NAMALWA (cell line): ENCODE data around the gene LMF1.
"Not testable (repeated sequence)": the region's sequence is repeated elsewhere in the genome, so short reads cannot be mapped to it uniquely, and the experiment has no call there.

Experiments used
- DNase-seq: peaks from one replicate; pipeline ENCODE4 v3.0.0-alpha.2; 2015; ENCODE audit warnings: low spot score

The LMF1 gene

DNA sequence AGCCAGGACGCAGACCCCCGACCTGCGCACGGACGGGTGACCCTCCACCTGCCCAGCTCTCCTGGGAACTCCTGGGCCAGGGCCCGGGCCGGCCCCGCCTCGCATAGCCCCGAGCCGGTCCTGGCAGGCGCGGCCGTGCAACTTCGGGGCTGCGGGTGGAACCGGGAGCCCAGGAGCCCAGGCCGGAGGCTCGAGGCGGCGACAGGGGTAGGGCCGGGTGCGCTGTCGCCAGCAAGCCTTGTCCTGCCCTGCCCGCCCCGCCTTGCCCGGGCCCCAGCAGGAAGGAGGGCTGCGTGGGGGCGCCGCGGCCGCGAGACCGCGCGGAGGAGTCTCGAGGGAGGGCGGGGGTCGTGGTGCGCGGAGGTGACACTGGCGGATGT is 408 bp downstream of the LMF1 start:
- DNase-seq, result no peak

DNA sequence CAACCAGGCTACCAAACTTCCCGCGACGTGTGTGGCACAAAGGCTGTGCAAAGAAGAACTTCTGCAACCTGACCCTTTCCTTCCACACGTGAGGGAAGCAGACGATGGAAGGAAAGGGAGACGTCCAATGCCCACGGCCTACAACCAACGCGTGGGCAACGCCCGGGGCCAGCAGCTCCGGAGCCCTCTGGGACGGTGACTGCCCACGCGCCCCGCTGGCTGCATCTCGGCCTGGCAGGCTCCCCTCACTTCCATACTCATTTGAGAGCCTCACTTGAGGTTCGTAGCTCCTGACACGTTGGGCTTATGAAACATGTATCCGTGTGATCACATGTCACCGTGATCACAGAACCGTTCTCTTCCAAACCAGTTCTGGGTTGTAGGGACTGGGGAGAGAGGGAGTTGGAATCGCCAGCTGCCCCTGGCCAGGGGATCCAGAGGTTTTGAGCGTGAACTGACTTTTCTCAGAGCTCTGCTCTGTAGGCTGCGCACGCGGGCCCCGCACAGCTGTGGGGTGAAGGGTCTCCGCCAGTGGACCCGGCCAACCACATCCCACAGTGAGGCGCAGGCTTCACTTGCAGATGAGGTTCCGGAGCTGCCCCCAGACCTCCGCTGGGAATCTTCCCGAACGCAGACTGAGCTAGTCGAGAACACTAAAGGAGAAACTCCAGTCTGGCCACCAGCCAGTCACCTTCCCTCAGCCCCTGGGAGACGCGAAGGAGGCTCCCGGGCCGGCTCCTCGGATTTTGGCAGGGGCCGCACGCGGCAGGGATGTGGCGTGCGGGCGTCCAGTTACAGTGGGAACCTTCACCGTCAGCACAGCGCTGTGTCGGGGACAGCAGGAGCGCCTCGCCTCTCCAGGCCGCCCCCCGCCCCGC is 1.0 kb downstream of the LMF1 start:
- DNase-seq, result no peak

GRCh38 chr16:968620-969019 is 2.2 kb downstream of the LMF1 start:
- DNase-seq, result no peak

DNA sequence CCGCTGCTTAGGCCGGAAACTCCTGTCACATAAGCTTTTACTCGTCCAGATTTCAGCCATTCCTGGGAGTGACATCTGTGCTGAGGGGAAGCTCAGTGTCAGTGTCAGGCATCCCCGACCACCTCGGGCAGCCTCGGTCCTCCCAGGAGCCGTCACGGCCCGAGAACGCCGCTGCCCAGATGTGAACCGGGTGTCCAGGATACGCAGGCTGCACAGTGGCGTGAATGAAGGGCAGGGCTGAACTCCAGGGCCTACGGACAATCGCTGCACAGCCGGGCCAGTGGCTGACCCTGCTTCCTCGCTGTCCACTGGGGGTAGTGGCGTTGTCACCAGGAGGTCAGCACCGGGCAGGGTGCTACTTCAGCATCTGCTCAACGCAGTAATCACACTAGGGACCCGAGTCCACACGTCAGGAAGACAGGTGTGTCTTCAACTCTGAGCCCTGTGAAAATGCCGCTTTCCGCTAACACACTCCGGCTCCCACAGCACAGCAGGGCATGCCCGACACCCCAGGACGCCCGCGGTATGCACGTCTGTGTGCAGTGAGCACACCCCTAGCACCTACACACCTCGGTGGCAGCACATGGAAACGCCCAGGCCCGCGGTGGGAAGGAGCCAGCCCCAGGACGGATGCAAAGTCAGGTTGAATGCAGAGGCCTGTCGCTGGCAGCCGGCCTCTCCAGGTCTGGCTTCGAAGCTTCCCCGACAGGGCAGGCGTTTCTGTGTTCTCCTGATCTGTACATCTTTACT is 3.1 kb downstream of the LMF1 start:
- no peak for DNase-seq

- no peak for DNase-seq
These were observed 3.7 kb downstream of the LMF1 start for GRCh38 chr16:967077-967541.

GRCh38 chr16:966505-966904 is 4.3 kb downstream of the LMF1 start:
- no peak for DNase-seq

GRCh38 chr16:966035-966434 is 4.7 kb downstream of the LMF1 start:
- DNase-seq, result no peak

GRCh38 chr16:965487-965886 is 5.3 kb downstream of the LMF1 start:
- DNase-seq, result no peak

- no peak for DNase-seq
These were observed 5.8 kb downstream of the LMF1 start for GRCh38 chr16:965036-965395.

DNA sequence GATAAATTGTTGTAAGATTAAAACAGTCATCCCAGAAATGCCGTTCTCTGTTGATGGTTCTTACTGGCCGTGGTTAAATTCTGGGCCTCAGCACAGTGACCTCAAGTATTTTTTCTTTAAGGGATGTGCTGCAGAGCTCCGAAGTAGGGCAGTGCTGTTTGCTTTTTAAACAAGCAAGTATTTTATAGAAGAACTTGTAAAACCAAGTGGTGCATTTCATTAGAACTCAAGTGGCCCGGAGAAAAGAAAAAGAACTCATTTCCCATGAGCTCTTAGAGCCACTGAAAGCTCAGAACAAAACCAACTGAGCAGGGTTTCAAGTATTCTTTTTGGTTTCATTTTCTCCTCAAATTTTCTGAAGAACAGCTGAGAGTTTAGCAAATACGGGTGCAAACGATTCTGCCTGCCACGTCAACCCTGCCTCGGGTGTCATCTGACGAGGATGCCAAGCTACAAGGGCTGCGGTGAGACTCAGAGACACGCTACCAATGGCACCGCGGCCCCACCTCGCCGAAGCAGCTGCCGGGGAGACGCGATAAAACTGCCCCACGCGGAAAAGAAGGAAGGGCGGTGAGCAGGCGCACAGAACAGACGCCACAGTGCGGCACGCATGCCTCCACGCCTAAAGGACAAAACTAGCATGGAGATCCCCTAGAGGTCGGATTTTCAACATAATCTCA is 6.3 kb downstream of the LMF1 start:
- no peak for DNase-seq

DNA sequence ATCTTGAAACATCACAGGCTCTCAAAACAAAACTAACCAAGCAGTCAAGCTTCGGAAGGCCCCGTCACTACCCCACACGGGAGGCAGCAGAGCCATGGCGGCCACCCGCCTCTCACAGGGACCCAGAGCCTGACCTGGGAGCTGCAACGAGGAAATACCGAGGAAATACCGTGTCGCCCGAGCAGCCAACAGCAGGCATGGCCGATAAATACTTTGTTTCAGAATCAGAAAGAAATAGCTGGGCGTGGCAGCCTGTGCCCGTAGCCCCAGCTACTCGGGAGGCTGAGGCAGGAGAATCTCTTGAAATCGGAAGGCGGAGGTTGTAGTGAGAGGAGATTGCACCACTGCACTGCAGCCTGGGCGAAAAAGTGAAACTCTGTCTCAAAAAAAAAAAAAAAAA is 6.9 kb downstream of the LMF1 start:
- DNase-seq, result no peak

DNA sequence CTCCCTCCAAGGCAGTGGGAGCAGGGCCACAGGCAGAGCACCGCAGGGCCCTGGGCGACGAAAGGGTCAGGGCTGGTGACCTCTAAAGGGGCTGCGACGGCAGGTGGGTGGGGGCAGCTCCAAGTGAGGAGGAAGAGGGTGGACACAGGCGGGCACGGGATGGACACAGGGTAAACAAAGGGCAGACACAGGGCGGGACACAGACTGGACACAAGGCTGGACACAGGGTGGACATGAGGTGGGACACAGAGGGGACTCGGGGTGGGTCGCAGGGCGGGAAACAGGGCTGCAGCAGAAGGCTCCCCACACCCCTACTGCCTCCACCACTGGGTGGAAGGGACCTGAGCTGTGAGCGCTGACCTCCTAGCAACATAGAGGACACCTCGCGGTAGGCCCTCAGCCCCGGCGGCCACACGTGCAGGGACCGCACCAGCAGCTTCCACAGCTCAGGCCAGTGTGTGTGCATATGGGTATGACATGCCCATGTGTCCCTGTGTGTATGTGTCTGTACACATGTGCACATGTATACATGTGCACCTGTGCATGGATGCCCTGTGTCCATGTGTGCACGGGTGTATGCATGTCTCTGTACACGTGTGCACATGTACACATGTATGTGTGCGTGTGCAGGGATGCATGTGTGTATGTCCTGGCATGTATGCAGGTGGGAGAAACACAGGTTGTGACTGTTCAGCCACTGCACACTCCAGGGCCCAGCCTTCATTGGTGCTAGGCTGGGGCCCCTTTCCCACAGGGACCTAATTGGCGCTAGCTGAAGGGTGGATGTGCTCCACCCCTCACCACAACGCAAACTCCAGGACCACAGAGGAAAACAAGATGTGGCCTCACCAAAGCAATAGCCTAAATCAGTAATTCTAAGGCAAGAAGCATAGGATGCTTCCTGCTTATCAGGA is 7.6 kb downstream of the LMF1 start:
- no peak for DNase-seq

DNA sequence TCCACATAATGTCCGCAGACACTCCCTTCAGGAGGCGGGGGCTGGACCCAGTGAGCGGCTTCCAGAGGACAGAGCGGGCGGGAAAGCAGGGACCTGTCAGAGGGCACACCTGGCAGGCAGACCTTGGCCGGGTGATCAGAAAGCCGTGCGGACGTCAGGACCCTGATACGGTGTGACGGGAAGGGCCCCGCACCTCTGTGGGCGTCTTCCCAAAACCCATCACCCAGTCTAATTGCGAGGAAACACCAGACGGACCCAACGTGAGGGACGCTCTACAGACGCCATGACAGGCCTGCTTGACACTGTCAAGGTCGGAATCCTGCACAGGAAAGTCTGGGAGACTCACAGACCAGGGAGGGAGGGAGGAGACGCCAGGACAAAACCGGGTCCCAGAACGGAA is 8.4 kb downstream of the LMF1 start:
- DNase-seq, result no peak

DNA sequence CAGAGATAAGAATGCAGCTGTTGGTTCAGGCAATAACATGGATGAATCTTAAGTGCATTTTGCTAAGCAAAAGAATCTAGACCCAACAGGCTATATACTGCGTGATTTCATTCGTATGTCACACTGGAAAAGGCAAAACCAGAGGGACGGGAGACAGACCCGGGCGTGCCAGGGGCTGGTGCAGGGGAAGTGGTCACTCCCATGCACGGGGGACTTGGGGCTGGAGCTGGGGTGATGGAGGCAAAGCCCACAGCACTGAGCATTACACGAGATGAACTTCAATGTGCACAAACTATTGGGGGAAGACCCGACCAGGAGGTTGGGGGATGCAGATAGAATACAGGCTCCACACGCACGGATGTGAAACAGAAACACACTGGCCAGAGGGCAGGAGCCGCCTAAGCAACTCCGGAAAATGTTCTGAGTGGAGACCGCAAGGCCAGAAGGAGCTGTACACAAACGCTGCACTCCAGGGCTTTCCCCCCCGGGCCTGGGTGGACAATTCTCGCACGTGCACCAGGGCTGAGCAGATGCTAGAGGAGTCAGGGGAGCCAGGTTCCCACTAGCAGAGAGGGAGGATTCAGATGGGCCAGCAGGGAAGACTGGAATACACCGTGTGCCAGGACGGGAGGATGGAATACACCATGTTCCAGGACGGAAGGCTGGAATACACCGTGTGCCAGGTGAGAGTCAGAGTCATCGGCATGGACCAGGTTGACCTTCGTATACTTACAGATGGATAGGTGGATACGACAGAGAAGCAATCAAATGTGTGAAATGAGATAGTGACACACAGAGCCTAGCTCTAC is 11.3 kb downstream of the LMF1 start:
- DNase-seq, result no peak

- DNase-seq, result not testable (repeated sequence)
These were observed 15.0 kb downstream of the LMF1 start for GRCh38 chr16:955766-956165.

DNA sequence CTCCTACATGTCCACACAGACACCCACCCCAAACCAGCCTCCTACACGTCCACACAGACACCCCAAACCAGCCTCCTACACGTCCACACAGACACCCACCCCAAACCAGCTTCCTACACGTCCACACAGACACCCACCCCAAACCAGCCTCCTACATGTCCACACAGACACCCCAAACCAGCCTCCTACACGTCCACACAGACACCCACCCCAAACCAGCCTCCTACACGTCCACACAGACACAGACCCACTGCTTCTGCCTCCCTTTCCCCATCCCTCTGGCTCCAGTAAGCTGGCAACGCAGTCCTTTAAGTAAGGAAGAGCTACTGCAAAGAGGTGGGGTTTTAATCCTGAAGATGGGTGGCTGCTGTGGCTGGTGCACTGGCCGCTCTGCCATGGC is 17.0 kb downstream of the LMF1 start:
- DNase-seq, result not testable (repeated sequence)

DNA sequence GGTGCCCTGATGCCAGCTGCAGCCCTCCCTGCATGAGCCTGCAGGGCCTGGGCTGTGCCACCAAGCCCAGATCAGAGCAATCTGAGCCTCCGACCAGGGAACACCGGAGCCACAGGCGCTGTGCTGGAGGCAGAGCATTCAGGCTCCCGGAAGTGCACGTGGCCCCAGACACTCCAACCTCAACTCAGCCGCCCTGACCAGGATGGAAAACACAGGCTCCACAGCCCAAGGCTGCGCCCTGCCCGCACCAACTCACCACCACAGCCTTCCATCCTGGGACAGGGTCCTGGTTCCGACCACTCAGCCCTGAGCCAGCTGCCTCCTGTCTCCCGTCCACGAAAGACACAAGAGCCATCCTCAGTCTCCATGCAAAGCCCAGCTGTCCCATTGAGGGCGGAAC is 18.5 kb downstream of the LMF1 start:
- no peak for DNase-seq

- DNase-seq, result no peak
These were observed 19.0 kb downstream of the LMF1 start for GRCh38 chr16:951660-952301.

GRCh38 chr16:950733-951573 is 19.8 kb downstream of the LMF1 start:
- not testable (repeated sequence) for DNase-seq
